ENCODE results near the gene USPL1. TPM values are rescaled to one million over a fixed set of nuclear protein-coding genes. Genes with fewer than 3 reads are reported as not detected.

The USPL1 gene
- total RNA-seq, 1 experiment from 2014 or later = 10.7 TPM

- POLR2A ChIA-PET (ENCODE audit: unreplicated experiment) = no interaction called here
- intact Hi-C loops (cut with micrococcal nuclease; ENCODE audit: unreplicated experiment) = no loop called here
- CTCF ChIA-PET = no interaction called here
- H2AFZ ChIP-seq = no peak overlapping the region
- H3K9me2 ChIP-seq (ENCODE audit: insufficient read depth) = no peaks in the 10 kb centered on the region
- H3K36me3 ChIP-seq (ENCODE audit: low read depth) = no peaks in the 10 kb centered on the region
- H3K9me3 ChIP-seq (ENCODE audit: insufficient read depth, low read depth) = no peaks in the 10 kb centered on the region
- H3K4me3 ChIP-seq = no peak overlapping the region
- no peaks in the 10 kb centered on the region for H3F3A ChIP-seq (ENCODE audit: insufficient read depth, low read depth)
- no peak for TF ChIP-seq EZH2 (IDR thresholded peaks at IDR 0.05; ENCODE audit: low read depth)
- TF ChIP-seq CTCF (conservative IDR thresholded peaks at IDR 0.05) = no peak
- H3K27me3 ChIP-seq (ENCODE audit: insufficient read depth, low read depth) = no peaks in the 10 kb centered on the region
- no peak overlapping the region for H3K27ac ChIP-seq
- no peaks in the 10 kb centered on the region for H3K79me2 ChIP-seq (ENCODE audit: low read depth)
- no peak for DNase-seq
- H4K20me1 ChIP-seq (ENCODE audit: insufficient read depth) = no peaks in the 10 kb centered on the region
- no TSS peak for BruUV-seq (replicated peaks)
- H3K4me1 ChIP-seq (replicated peaks; ENCODE audit: insufficient read depth) = peaks cover 11% of the 10 kb centered on the region; the same call in 1 of the 2 replicates
- no peak overlapping the region for H3K4me2 ChIP-seq
These were observed 80.8 kb downstream of the USPL1 start for GRCh38 chr13:30698488-30699005.

DNA sequence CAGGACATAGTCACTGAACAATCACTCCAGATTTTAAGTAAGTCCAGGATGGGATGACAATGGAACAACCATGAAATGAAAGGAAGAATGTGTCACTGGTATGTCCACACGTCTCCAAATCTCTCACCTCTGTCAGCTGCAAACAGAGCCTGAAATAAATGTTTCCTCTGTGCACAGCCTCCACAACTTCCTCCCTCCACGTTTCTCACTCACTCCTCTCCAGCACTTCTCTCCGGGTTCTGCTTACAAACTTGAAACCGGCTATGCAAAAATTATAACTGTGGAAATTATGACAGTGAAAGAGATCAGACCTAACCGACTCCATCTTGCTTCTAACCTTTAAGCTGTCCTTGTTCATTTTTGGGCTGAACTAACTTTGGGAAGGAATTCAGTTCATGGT, 82.6 kb downstream of the USPL1 start:
- Histone ChIP-seq H3K9me3 (ENCODE audit: insufficient read depth, low read depth) (no peaks in the 10 kb centered on the region), H3K79me2 (ENCODE audit: low read depth) (no peaks in the 10 kb centered on the region), H3K4me2 (no peak overlapping the region), H3K4me3 (no peak overlapping the region), H3K27ac (no peak overlapping the region), H3K9me2 (ENCODE audit: insufficient read depth) (no peaks in the 10 kb centered on the region), H4K20me1 (ENCODE audit: insufficient read depth) (no peaks in the 10 kb centered on the region), H3F3A (ENCODE audit: insufficient read depth, low read depth) (peaks cover 4% of the 10 kb centered on the region; the same call in 1 of the 2 replicates), H2AFZ (no peak overlapping the region), H3K36me3 (ENCODE audit: low read depth) (no peaks in the 10 kb centered on the region), H3K4me1 (replicated peaks; ENCODE audit: insufficient read depth) (peaks cover 16% of the 10 kb centered on the region), H3K27me3 (ENCODE audit: insufficient read depth, low read depth) (no peaks in the 10 kb centered on the region)
- BruUV-seq (replicated peaks) = no TSS peak
- DNase-seq = no peak
- intact Hi-C loops (cut with micrococcal nuclease; ENCODE audit: unreplicated experiment) = no loop called here
- ChIA-PET POLR2A (ENCODE audit: unreplicated experiment) (no interaction called here), CTCF (no interaction called here)
- TF ChIP-seq CTCF (conservative IDR thresholded peaks at IDR 0.05) = no peak
- no peak for TF ChIP-seq EZH2 (IDR thresholded peaks at IDR 0.05; ENCODE audit: low read depth)

GRCh38 chr13:30702006-30702405, 84.3 kb downstream of the USPL1 start:
- H3K36me3 ChIP-seq (ENCODE audit: low read depth) = no peaks in the 10 kb centered on the region
- H2AFZ ChIP-seq = no peak overlapping the region
- peaks cover 27% of the 10 kb centered on the region for H3K4me1 ChIP-seq (replicated peaks; ENCODE audit: insufficient read depth)
- intact Hi-C loops (cut with micrococcal nuclease; ENCODE audit: unreplicated experiment) = no loop called here
- no peak overlapping the region for H3K4me3 ChIP-seq
- H3K9me2 ChIP-seq (ENCODE audit: insufficient read depth) = no peaks in the 10 kb centered on the region
- H3K27me3 ChIP-seq (ENCODE audit: insufficient read depth, low read depth) = no peaks in the 10 kb centered on the region
- DNase-seq = no peak
- no peak overlapping the region for H3K4me2 ChIP-seq
- no peaks in the 10 kb centered on the region for H4K20me1 ChIP-seq (ENCODE audit: insufficient read depth)
- POLR2A ChIA-PET (ENCODE audit: unreplicated experiment) = no interaction called here
- CTCF ChIA-PET = no interaction called here
- no peak overlapping the region for H3K27ac ChIP-seq
- no peaks in the 10 kb centered on the region for H3K9me3 ChIP-seq (ENCODE audit: insufficient read depth, low read depth)
- TF ChIP-seq CTCF (conservative IDR thresholded peaks at IDR 0.05) = no peak
- peaks cover 5% of the 10 kb centered on the region; the same call in 1 of the 2 replicates for H3F3A ChIP-seq (ENCODE audit: insufficient read depth, low read depth)
- H3K79me2 ChIP-seq (ENCODE audit: low read depth) = no peaks in the 10 kb centered on the region
- no TSS peak for BruUV-seq (replicated peaks)
